ENCODE data around the gene PACSIN2. TPM values are rescaled to one million over a fixed set of nuclear protein-coding genes. Genes with fewer than 3 reads are reported as not detected.

The PACSIN2 gene
- total RNA-seq, 6 donors from 2014 or later = 120 to 186 (median 151) TPM

DNA sequence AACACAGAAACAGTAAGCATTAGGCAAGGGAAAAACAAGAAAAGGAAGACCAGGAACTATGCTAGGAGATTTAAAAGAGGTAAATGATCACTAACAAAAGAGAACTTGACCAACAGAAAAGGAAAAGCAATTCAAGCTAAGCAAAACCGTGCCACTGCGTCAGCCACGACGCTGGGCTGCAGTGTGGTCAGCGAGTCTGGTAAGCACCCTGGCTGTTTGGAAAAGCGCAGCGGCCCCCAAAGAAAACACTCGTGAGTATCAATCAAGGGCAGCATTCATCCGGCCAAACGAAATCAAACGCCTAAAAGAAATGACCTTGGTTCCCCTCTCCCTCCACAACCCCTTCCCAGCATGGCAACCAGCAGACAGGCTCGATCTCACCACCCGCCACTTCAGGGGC is 28.8 kb downstream of the PACSIN2 start:
- ATAC-seq (ENCODE audit: low FRiP score in 2 of 2) = no peak

DNA sequence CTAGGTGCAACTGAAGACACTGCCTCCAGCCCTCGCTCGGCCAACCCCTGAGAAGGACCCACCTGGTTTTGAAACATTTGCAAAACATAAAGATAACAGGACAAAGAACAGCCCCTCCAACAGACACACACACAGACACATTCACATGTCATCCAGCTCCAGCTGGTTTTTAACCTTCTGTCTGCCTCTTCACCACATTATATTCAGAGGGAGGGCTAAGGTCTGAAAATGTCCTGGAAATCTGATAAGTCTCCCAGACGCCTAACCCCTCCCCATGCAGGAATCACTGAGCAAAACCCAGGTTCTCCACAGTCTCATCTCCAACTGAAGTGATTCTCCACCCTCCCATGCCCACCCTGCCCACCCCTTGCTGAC is 29.4 kb downstream of the PACSIN2 start:
- Histone ChIP-seq H3K4me3 (no peak overlapping the region), H3K9me3 (no peaks in the 10 kb centered on the region), H3K27me3 (no peaks in the 10 kb centered on the region), H3K36me3 (no peaks in the 10 kb centered on the region), H3K27ac (no peak overlapping the region), H3K4me1 (peaks cover 4 to 27% (median 12%) of the 10 kb centered on the region in 4 donors)
- no peak for DNase-seq
- TF ChIP-seq POLR2AphosphoS5 (IDR thresholded peaks at IDR 0.05) (no peak), EP300 (IDR thresholded peaks at IDR 0.05) (no peak), POLR2A (IDR thresholded peaks at IDR 0.05) (no peak)
- TF ChIP-seq, protein P1, sequence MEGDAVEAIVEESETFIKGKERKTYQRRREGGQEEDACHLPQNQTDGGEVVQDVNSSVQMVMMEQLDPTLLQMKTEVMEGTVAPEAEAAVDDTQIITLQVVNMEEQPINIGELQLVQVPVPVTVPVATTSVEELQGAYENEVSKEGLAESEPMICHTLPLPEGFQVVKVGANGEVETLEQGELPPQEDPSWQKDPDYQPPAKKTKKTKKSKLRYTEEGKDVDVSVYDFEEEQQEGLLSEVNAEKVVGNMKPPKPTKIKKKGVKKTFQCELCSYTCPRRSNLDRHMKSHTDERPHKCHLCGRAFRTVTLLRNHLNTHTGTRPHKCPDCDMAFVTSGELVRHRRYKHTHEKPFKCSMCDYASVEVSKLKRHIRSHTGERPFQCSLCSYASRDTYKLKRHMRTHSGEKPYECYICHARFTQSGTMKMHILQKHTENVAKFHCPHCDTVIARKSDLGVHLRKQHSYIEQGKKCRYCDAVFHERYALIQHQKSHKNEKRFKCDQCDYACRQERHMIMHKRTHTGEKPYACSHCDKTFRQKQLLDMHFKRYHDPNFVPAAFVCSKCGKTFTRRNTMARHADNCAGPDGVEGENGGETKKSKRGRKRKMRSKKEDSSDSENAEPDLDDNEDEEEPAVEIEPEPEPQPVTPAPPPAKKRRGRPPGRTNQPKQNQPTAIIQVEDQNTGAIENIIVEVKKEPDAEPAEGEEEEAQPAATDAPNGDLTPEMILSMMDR (IDR thresholded peaks at IDR 0.05) = no peak
- 74 to 92% methylated on average over 3 of the region's 3 CpGs for WGBS, 2 donors
- ATAC-seq (ENCODE audit: low FRiP score in 2 of 2) = no peak

More for the DNA sequence above, 28.8 kb downstream of the PACSIN2 start:
- Histone ChIP-seq H3K27ac (no peak overlapping the region), H3K36me3 (no peaks in the 10 kb centered on the region), H3K4me1 (peaks cover 9 to 32% (median 18%) of the 10 kb centered on the region in 4 donors), H3K27me3 (no peaks in the 10 kb centered on the region), H3K4me3 (no peak overlapping the region), H3K9me3 (no peaks in the 10 kb centered on the region)
- WGBS, 2 donors = 72 to 80% methylated on average over 13 of the region's 13 CpGs
- TF ChIP-seq POLR2A (IDR thresholded peaks at IDR 0.05) = no peak
- TF ChIP-seq EP300 (IDR thresholded peaks at IDR 0.05) = no peak
- no peak for TF ChIP-seq POLR2AphosphoS5 (IDR thresholded peaks at IDR 0.05)
- TF ChIP-seq, protein P1 (IDR thresholded peaks at IDR 0.05) = no peak
- DNase-seq = peak in 1 of 2 donors; percentile 15

DNA sequence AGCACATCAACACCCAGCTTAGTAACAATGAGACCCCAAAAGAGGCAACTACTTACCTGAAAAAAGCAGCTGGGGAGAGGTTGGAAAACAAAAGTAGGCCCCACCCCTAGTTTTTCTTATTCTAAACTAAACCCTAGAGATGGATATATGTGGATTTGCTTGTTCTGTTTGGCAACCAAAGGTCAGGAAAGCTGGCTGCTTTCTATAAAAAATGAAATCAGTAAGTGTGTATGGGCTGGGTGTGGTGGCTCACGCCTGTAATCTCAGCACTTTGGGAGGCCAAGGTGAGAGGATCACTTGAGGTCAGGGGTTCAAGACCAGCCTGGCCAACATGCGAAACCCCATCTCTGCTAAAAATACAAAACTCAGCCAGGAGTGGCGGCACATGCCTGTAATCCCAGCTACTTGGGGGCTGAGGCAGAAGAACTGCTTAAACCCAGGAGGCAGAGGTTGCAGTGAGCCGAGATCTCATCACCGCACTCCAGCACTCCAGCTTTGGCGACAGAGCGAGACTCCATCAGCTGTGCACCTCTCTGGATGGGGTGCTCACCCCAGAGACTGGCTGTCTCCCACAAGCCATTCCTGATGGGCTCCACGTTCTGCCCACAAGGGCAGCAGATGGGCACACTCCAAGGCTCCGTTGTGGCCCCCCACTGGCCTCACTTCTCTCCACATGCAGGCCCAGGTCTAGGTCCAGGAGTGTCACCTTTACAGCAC is 30.0 kb downstream of the PACSIN2 start:
- TF ChIP-seq POLR2AphosphoS5 (IDR thresholded peaks at IDR 0.05) = no peak
- TF ChIP-seq POLR2A (IDR thresholded peaks at IDR 0.05) = no peak
- TF ChIP-seq EP300 (IDR thresholded peaks at IDR 0.05) = no peak
- TF ChIP-seq, protein P1 (IDR thresholded peaks at IDR 0.05) = no peak
- Histone ChIP-seq H3K9me3 (no peaks in the 10 kb centered on the region), H3K27ac (no peak overlapping the region), H3K36me3 (no peaks in the 10 kb centered on the region), H3K4me1 (peaks cover 0 to 22% (median 7%) of the 10 kb centered on the region in 4 donors), H3K4me3 (no peak overlapping the region), H3K27me3 (no peaks in the 10 kb centered on the region)
- DNase-seq = peak in 1 of 2 donors; percentile 12
- 93 to 98% methylated on average over 8 to 9 of the region's 9 CpGs for WGBS, 2 donors
- ATAC-seq (ENCODE audit: low FRiP score in 2 of 2) = no peak

DNA sequence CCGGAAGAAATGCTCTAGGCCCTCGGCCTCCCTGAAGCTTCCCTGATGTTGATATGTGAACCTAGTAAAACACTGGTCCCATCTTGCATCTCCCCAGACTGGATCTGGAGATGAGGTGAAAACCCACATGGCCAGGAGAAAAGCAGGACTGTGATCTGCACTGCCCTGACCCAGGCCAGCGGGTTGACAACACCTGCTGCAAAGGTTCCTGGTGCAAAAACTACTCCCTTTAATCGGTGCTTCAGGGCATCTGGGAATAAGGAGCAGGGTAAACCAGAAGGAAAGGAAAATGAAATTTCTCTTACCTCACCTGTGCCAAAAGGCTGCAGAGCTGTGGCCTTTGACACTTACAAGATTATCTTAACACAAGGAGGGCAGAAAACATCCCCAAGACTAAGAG is 30.6 kb downstream of the PACSIN2 start:
- Histone ChIP-seq H3K9me3 (no peaks in the 10 kb centered on the region), H3K4me1 (peaks cover 0 to 21% (median 7%) of the 10 kb centered on the region in 4 donors), H3K27me3 (no peaks in the 10 kb centered on the region), H3K4me3 (no peak overlapping the region), H3K27ac (no peak overlapping the region), H3K36me3 (no peaks in the 10 kb centered on the region)
- ATAC-seq (ENCODE audit: low FRiP score in 2 of 2) = no peak
- 93 to 99% methylated on average over 4 of the region's 4 CpGs for WGBS, 2 donors
- no peak for TF ChIP-seq POLR2A (IDR thresholded peaks at IDR 0.05)
- TF ChIP-seq EP300 (IDR thresholded peaks at IDR 0.05) = no peak
- TF ChIP-seq, protein P1 (IDR thresholded peaks at IDR 0.05) = no peak
- TF ChIP-seq POLR2AphosphoS5 (IDR thresholded peaks at IDR 0.05) = no peak
- DNase-seq = peak in 1 of 2 donors; percentile 7

DNA sequence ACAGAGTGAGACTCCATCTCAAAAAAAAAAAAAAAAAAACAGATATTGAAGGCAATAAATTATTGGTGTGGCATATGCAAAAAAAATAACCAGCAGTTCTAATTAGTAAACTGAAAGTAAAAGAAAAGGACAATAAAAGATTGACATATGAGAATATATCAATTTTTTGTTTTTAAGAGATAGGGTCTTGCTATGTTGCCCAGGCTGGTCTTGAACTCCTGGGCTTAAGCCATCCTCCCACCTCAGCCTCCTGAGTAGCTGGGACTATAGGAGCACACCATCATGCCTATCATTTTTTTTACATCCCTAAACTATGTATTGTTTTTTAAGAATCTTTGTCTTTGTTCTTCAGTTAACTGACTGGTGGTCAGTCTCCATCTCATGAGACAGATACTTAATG is 31.5 kb downstream of the PACSIN2 start:
- Histone ChIP-seq H3K4me3 (no peak overlapping the region), H3K4me1 (peaks cover 7 to 28% (median 13%) of the 10 kb centered on the region in 4 donors), H3K27me3 (no peaks in the 10 kb centered on the region), H3K27ac (no peak overlapping the region), H3K9me3 (no peaks in the 10 kb centered on the region), H3K36me3 (no peaks in the 10 kb centered on the region)
- TF ChIP-seq, protein P1 (IDR thresholded peaks at IDR 0.05) = no peak
- TF ChIP-seq POLR2AphosphoS5 (IDR thresholded peaks at IDR 0.05) = no peak
- TF ChIP-seq EP300 (IDR thresholded peaks at IDR 0.05) = no peak
- TF ChIP-seq POLR2A (IDR thresholded peaks at IDR 0.05) = no peak
- ATAC-seq (ENCODE audit: low FRiP score in 2 of 2) = no peak
- no peak for DNase-seq
